Activated naive CD4-positive, alpha-beta T cell treated with anti-CD3 and anti-CD28 coated beads for 36 hours (primary cell): ENCODE results near the gene PRDM10. TPM values are rescaled to one million over a fixed set of nuclear protein-coding genes. Genes with fewer than 3 reads are reported as not detected.
A peak's percentile ranks its signal among the peaks of the same experiment; 100 is the strongest.
"Not testable (repeated sequence)": the region's sequence is repeated elsewhere in the genome, so short reads cannot be mapped to it uniquely, and the experiment has no call there.

ENCODE experiments used
- CTCF ChIA-PET: fragments of 350-600 bp; sonication (Branson Sonifier 250); formaldehyde crosslinking; loops from one replicate; lab custom pipeline; 2021; ENCODE audit warnings: antibody characterized with exemption; lab: Charles Lee
- DNase-seq: peaks from one replicate; pipeline ENCODE4 v3.0.0-alpha.2; 2020
- H3K27ac Mint-ChIP-seq: one replicate; pipeline ENCODE4 v1.8.0; 2021; ENCODE audit warnings: mild to moderate bottlenecking, mixed read lengths
- H3K27me3 Mint-ChIP-seq: one replicate; pipeline ENCODE4 v1.8.0; 2021; ENCODE audit warnings: low read depth, mixed read lengths
- H3K36me3 Mint-ChIP-seq: one replicate; pipeline ENCODE4 v1.8.0; 2021; ENCODE audit warnings: low read depth, mixed read lengths
- H3K4me1 Mint-ChIP-seq: one replicate; pipeline ENCODE4 v1.8.0; 2021; ENCODE audit warnings: low read depth, mixed read lengths
- H3K4me3 Mint-ChIP-seq: one replicate; pipeline ENCODE4 v1.8.0; 2021; ENCODE audit warnings: mild to moderate bottlenecking, moderate library complexity, mixed read lengths
- H3K9me3 Mint-ChIP-seq: one replicate; pipeline ENCODE4 v1.8.0; 2021; ENCODE audit warnings: mixed read lengths
- intact Hi-C: fragments of 100-400 bp; cut with micrococcal nuclease; formaldehyde crosslinking; loops from one replicate; pipeline ENCODE4 v1.15.1; 2023
- total RNA-seq, 2 experiments: library from RNA; stranded (reverse); gene quantifications; one replicate each; pipeline ENCODE4 v1.2.3, GENCODE V29; 2021

The PRDM10 gene
- total RNA-seq, 2 experiments from 2014 or later = 19.3 to 24.3 TPM

GRCh38 chr11:129905402-129905801 lies 97.2 kb downstream of the PRDM10 start:
- Mint-ChIP-seq H3K27me3 (no peaks in the 10 kb centered on the region), H3K4me3 (no peak overlapping the region), H3K36me3 (peaks cover 33% of the 10 kb centered on the region), H3K27ac (no peak overlapping the region), H3K9me3 (no peaks in the 10 kb centered on the region), H3K4me1 (no peaks in the 10 kb centered on the region)
- intact Hi-C loops = no loop called here
- DNase-seq = no peak
- CTCF ChIA-PET = no interaction called here

GRCh38 chr11:129896062-129896461 lies 106.6 kb downstream of the PRDM10 start:
- no peaks in the 10 kb centered on the region for H3K27me3 Mint-ChIP-seq
- H3K27ac Mint-ChIP-seq = peak overlapping the region; percentile 48
- DNase-seq = no peak
- peaks cover 27% of the 10 kb centered on the region for H3K4me1 Mint-ChIP-seq
- CTCF ChIA-PET = interaction anchor here (0.7 kb wide), 1 partner anchor 236 kb away, joined by 3 read pairs; no protein-coding TSS in a partner anchor
- H3K4me3 Mint-ChIP-seq = peak overlapping the region; percentile 87
- intact Hi-C loops = no loop called here
- no peaks in the 10 kb centered on the region for H3K9me3 Mint-ChIP-seq
- peaks cover 22% of the 10 kb centered on the region for H3K36me3 Mint-ChIP-seq

- Mint-ChIP-seq H3K27ac (peak within 1 kb of the TSS; percentile 79), H3K27me3 (no peaks in the 10 kb centered on the region), H3K4me3 (peak within 1 kb of the TSS; percentile 87), H3K9me3 (no peaks in the 10 kb centered on the region), H3K4me1 (peaks cover 27% of the 10 kb centered on the region), H3K36me3 (peaks cover 22% of the 10 kb centered on the region)
- DNase-seq = peak; percentile 83
- CTCF ChIA-PET = interaction anchor here (0.7 kb wide), 1 partner anchor 237 kb away, joined by 3 read pairs; no protein-coding TSS in a partner anchor
- intact Hi-C loops = loop anchor here (1.0 to 2.0 kb wide), 4 partner anchors 108 to 615 kb away; partner anchors contain the start of genes APLP2 and ZBTB44
Observed at GRCh38 chr11:129895126-129896041, 107.3 kb downstream of the PRDM10 start, which contains the start of gene NFRKB. TSS of gene NFRKB (minus strand) at chr11:129895578. CDS start at chr11:129892849, 2,729 bp downstream.

GRCh38 chr11:129894278-129895125 lies 108.1 kb downstream of the PRDM10 start:
- Mint-ChIP-seq H3K4me1 (peaks cover 36% of the 10 kb centered on the region), H3K27ac (peak overlapping the region; percentile 79), H3K4me3 (peak overlapping the region; percentile 87), H3K27me3 (no peaks in the 10 kb centered on the region), H3K9me3 (no peaks in the 10 kb centered on the region), H3K36me3 (peaks cover 24% of the 10 kb centered on the region)
- CTCF ChIA-PET = interaction anchor here (0.8 kb wide), 1 partner anchor 33 kb away, joined by 3 read pairs; no protein-coding TSS in a partner anchor
- peak; percentile 25 for DNase-seq
- intact Hi-C loops = loop anchor here (1.0 to 5.0 kb wide), 5 partner anchors 107 to 614 kb away; partner anchors contain the start of genes APLP2 and ZBTB44

- DNase-seq = peak; percentile 33
- Mint-ChIP-seq H3K4me3 (no peak overlapping the region), H3K9me3 (no peaks in the 10 kb centered on the region), H3K27me3 (no peaks in the 10 kb centered on the region), H3K4me1 (peaks cover 32% of the 10 kb centered on the region), H3K36me3 (peaks cover 63% of the 10 kb centered on the region), H3K27ac (peak overlapping the region; percentile 75)
- CTCF ChIA-PET = interaction anchor here (0.6 to 0.7 kb wide), 2 partner anchors 37 to 65 kb away, joined by 3 read pairs; no protein-coding TSS in a partner anchor
- intact Hi-C loops = no loop called here
Observed at GRCh38 chr11:129888451-129888850, 114.2 kb downstream of the PRDM10 start.

- Mint-ChIP-seq H3K27me3 (no peaks in the 10 kb centered on the region), H3K27ac (no peak overlapping the region), H3K9me3 (no peaks in the 10 kb centered on the region), H3K4me1 (peaks cover 20% of the 10 kb centered on the region), H3K4me3 (no peak overlapping the region), H3K36me3 (peaks cover 69% of the 10 kb centered on the region)
- CTCF ChIA-PET = no interaction called here
- DNase-seq = no peak
- intact Hi-C loops = no loop called here
Observed at GRCh38 chr11:129885381-129885780, 117.3 kb downstream of the PRDM10 start.

- intact Hi-C loops = no loop called here
- H3K36me3 Mint-ChIP-seq = peaks cover 68% of the 10 kb centered on the region
- CTCF ChIA-PET = no interaction called here
Observed at GRCh38 chr11:129884581-129884980, 118.1 kb downstream of the PRDM10 start.

GRCh38 chr11:129881570-129882170 lies 121.0 kb downstream of the PRDM10 start:
- intact Hi-C loops = no loop called here
- CTCF ChIA-PET = interaction anchor here (0.6 to 1.6 kb wide), 9 partner anchors 28 to 250 kb away, joined by 3 to 15 read pairs (median 3); no protein-coding TSS in a partner anchor
- DNase-seq = peak; percentile 62
- no peak overlapping the region for H3K4me3 Mint-ChIP-seq
- peaks cover 61% of the 10 kb centered on the region for H3K36me3 Mint-ChIP-seq
- H3K4me1 Mint-ChIP-seq = no peaks in the 10 kb centered on the region
- H3K9me3 Mint-ChIP-seq = no peaks in the 10 kb centered on the region
- H3K27ac Mint-ChIP-seq = no peak overlapping the region
- H3K27me3 Mint-ChIP-seq = no peaks in the 10 kb centered on the region

More at GRCh38 chr11:129884581-129884980, 118.1 kb downstream of the PRDM10 start:
- no peaks in the 10 kb centered on the region for H3K9me3 Mint-ChIP-seq
- no peak overlapping the region for H3K4me3 Mint-ChIP-seq
- peaks cover 12% of the 10 kb centered on the region for H3K4me1 Mint-ChIP-seq
- H3K27me3 Mint-ChIP-seq = no peaks in the 10 kb centered on the region
- H3K27ac Mint-ChIP-seq = no peak overlapping the region
- no peak for DNase-seq

- Mint-ChIP-seq H3K4me1 (no peaks in the 10 kb centered on the region), H3K36me3 (peaks cover 64% of the 10 kb centered on the region), H3K4me3 (no peak overlapping the region), H3K27ac (no peak overlapping the region), H3K27me3 (no peaks in the 10 kb centered on the region), H3K9me3 (no peaks in the 10 kb centered on the region)
- CTCF ChIA-PET = no interaction called here
- intact Hi-C loops = no loop called here
- no peak for DNase-seq
Observed at GRCh38 chr11:129880311-129880710, 122.3 kb downstream of the PRDM10 start.

GRCh38 chr11:129871914-129872313 lies 130.7 kb downstream of the PRDM10 start:
- Mint-ChIP-seq H3K36me3 (peaks cover 57% of the 10 kb centered on the region), H3K4me3 (no peak overlapping the region), H3K9me3 (no peaks in the 10 kb centered on the region), H3K27me3 (no peaks in the 10 kb centered on the region), H3K4me1 (peaks cover 13% of the 10 kb centered on the region), H3K27ac (no peak overlapping the region)
- intact Hi-C loops = no loop called here
- DNase-seq = no peak
- CTCF ChIA-PET = no interaction called here

GRCh38 chr11:129868626-129869025 lies 134.0 kb downstream of the PRDM10 start:
- H3K9me3 Mint-ChIP-seq, CTCF ChIA-PET, H3K4me3 Mint-ChIP-seq, intact Hi-C loops, DNase-seq, H3K27me3 Mint-ChIP-seq, H3K27ac Mint-ChIP-seq: not testable (repeated sequence)
- Mint-ChIP-seq H3K36me3 (peaks cover 65% of the 10 kb centered on the region), H3K4me1 (peaks cover 24% of the 10 kb centered on the region)
